ENCODE results near the gene SPECC1L.
A peak's percentile ranks its signal among the peaks of the same experiment; 100 is the strongest.

The SPECC1L gene

DNA sequence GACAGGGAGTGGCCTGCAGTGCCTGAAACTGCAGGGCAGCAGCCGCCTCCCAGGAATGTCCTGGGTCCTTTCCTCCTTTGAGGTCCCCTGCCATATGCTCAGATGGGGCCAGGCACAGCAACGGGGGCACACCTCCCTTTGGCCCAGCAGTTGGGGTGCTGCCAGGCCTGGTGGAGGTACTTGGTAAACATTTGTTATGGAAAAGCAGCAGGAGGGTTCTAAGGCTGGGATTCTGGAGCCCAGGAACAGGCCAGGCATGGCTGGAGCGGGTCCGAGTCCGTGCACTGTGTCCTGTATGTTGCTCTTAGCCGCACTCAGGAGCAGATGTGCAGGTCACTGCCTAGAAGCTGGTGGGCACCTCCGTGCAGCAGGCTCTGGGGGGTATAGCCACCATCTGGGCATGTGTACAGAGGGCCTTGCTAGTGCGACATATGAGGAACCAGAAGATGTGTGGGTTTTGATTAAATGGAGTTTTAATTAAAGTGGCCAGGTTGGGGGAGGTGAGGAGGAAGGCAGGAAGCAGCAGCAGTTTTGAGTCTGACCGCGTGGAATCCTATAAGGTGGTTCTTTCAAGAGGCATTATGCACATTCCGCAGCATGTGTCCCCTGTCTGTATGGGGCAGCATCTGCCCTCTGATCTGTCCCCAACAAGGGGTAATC, 158.2 kb downstream of the SPECC1L start:
- DNase-seq (ENCODE audit: low read depth) = no peak

DNA sequence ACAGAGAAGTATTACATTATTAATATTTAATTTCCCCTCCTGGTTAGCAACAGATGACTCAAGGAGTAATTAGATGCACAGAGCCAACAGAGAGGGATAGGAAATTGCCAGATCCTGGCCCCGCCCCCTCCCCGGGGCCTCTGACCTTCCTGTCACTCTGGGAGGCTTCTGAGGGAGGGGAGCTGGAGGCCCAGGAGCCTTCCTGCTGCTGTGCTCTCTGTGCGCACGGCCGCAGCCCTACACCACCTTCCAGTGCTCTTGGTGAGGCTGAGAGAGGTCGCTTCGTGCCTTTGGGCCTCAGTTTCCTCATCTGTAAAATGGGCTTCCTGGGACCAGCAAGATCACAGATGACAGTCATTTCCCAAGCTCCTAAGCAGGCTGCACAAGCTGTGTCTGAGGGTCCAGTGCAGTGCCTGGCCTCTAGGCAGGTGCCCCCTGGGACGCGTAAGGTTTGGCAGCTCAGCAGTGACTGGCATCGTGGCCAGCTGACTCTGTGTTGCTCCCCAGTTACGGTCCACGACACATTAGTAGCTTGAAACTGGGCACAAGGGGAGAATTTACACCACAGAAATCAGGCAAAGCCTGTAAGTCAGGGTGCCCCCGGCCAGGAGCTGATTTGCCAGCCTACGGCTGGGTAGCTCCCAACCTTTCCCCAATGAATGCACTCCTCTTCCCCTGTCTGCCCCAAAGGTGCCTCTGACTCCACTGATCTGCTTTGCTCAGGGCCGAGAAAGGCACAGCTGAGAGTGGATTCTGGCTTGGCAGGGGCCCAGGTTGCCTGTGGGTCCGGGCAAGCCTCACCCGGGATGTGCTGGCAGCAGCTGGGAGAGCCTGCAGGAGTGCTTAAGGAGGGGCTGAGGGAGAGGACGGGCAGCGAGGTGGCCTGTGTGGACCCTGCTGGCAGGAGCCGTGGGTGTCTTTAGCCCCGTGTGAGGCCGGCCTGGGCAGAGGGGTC, 159.1 kb downstream of the SPECC1L start:
- no peak for DNase-seq (ENCODE audit: low read depth)

DNA sequence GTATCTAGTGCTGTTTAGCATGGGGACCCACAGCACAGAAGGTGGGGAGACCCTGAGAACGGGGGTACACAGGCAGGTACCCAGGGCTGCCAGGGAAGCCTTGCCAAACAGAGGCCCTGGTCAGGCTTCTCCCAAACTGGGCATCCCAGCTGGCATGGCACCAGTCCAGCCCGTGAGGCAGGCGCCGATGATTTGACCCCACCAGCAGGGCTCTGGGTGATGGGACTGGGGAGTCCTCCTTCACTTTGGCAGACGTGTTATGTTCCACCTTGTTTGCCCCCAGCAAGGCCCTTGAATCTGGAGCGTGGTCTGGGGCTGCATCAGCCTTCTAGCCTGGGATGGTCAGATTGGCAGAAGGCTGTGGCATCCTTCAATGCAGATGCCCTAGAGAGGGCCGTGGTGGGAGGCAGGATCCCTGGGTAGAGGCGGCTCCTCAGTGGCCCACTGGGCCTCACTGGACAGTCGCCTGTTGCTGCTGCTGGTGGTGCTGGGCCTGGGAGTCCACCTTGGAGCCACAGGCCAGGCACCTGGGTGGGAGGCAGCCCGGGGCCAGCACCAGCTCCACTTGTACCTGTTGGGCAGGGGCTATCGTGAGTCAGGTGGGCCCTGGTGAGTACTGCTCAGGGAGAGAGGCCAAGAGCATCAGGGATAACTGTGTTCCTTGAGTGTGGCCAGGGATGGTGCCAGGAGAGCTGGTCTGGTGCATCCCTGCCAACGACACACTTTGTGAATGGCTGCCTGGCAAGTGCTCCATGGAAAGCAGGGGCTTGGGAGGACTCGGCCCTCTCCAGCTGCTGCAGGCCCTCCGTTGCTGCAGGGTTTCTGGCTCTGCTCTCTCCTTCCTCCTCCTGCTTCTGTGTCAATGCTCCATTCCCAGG, 160.0 kb downstream of the SPECC1L start:
- no peak for DNase-seq (ENCODE audit: low read depth)

DNA sequence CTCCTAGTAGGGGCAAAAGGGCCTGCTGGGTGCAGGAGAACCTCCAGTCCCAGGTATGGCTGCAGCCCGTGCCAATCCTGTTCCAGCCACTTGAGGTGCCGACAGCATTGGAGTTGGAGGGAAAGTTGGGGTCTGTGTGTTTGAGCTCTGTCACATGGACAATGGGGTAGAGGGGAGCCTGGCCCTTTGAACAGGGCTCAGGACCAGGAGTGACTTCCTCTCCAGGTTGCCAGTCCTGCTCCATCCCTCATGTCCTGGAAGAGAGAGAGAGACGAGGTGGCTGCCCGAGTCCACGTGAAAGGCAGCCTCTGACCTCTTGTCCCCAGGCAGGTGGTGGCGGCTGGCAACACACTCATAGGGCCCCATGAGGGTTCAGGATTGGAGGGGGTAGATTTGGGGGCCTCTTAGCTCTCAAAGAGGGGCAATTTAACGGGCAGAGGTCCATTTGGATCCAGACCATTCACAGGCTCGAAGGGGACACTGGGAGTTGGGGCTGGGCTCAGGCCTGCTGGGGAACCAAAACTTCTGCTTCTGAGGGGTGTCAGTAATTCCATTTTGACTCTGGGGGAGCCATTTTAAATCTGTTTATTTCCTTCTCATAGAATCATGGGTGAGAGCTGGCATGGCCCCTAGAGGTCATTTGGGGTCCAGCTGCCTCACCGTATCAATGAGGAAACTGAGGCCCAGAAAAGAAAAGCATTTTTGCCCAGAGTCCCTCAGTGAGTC, 160.8 kb downstream of the SPECC1L start:
- no peak for DNase-seq (ENCODE audit: low read depth)

DNA sequence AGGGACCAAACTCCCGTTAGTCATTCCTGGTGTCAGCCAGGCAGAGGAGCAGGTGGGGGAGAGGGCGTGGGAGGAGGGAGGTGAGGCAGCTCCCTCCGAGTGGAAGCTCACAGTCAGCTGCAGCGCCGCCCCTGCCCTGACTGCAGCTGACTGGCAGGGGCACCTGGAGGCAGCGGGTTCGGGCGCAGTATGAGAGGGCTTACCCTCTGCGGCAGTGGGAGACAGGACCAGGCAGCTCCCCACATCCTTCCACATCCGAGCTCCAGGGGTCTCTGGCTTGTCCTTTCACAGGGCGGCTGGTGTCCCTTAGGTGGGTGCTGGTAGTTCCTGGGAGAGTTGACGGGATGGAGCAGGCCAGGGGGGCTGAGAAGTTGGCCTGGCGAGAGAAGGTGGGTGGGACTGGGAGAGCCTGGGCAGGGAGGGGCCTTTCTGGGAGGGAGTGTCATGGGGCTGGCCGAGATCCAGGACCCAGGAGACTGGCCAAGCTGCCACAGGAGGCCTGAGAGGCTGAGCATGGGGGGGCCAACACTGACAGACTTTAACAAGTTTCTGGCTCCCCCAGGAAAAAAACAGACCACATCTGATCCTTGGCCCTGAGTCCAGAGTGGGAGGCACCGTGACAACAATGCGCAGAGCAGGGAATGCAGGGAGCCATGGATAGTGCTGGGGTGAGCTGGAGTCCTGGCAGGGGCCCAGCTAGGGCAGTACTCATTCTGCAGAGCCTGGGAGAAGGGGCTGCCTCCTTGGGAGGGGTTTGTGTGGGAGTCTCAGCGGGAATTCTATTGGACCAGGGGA, 161.6 kb downstream of the SPECC1L start:
- DNase-seq (ENCODE audit: low read depth) = no peak

DNA sequence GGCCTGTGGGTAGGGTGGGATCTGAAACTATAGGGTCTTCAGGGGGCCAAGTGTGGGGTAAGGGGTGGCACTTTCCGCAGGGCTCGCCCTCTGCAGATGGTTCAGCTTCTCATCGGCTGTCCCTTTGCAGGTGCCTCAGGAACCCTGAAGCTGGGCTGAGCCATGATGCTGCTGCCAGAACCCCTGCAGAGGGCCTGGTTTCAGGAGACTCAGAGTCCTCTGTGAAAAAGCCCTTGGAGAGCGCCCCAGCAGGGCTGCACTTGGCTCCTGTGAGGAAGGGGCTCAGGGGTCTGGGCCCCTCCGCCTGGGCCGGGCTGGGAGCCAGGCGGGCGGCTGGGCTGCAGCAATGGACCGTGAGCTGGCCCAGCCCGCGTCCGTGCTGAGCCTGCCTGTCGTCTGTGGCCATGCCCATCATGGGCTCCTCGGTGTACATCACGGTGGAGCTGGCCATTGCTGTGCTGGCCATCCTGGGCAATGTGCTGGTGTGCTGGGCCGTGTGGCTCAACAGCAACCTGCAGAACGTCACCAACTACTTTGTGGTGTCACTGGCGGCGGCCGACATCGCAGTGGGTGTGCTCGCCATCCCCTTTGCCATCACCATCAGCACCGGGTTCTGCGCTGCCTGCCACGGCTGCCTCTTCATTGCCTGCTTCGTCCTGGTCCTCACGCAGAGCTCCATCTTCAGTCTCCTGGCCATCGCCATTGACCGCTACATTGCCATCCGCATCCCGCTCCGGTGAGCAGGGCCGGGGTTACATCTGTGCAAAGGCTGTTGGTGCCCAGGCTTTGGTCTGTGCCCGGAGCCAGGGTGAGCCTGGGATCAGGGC, 162.6 kb downstream of the SPECC1L start:
- no peak for DNase-seq (ENCODE audit: low read depth)

DNA sequence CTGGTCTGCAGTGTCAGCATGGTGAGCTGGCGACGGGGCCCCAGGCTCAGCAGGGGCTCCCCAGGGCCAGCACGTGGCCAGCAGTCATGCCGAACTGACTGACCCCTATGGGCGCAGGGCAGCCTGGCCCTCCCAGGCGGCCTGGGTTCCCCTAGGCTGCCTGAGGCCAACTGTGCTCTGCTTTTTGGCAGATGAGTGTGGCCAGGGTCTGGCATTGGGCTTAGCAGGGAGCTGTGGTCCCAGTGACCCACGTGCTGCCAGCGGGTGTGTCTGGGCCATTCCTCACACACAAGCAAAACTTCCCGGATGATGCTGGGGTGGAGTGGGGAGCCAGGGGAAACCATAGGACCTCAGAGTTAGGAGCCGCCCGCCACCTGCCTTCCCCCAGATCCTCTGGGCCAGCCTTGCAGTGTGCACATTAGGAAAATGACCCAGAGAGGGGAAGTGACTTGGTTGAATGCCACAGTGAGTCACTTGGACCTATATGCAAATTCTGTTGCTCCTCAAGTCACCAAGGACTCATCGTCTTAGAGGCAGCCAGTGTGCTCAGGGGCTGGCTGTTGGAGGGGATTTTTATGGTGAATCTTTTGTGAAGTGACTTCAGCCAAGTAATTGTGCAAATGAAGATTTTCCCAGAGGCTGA, 163.3 kb downstream of the SPECC1L start:
- peak; percentile 35 for DNase-seq (ENCODE audit: low read depth)

DNA sequence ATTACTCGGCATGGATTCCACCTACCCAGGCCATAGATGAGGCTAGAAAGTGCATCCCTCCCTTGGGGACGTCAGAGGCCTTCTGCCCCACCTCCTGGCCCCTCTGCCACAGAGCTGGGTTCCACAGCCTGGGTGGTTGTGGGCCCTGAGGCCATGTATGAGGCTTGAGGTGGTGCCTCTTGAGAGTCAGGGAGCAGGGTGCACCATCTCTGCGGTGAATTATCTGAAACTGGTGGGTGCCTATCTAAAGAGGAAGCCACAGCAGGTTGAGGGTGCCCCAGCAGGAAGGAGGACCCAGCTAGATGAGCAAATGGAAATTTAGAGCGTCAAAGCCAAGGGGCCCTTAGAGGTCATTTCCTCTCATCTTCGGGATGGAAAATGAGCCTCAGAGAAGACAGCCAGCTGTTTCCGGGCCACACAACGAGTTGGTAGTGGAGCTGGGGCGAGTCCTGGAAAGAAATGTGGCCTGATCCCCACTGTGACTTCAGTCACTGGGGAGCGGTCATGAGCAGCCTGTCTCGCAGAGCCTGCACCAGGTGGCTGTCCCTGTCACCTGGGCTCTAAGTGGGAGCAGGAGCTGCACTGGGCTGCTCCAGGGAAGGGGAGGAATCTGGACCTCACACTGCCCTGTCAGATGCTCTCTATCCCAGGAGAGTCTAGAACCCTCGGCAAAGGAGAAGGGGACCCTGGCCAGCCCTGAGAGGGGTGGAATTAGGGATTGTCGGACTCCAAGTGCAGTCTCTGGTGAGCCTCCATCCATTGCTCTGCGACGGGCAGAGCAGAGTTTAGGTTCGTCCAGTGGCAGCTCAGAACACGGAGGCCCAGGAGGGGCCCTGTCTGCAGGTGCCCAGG, 164.1 kb downstream of the SPECC1L start:
- DNase-seq (ENCODE audit: low read depth) = peak; percentile 20

DNA sequence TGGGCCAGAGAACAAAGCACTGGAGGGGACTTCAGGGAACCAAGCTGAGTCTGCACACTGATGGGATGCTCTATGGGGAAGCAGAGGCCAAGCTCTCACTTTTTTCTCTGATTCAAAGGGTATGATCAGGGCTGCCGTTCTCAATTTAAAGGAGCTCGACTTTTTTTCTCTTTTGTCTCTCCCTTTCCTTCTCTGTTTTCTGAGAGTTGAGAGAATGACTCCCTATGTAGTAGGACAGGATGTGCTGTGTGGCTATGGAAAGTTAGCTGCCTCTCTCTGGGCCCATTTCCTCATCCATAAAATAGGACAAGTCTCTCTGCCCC, 164.7 kb downstream of the SPECC1L start:
- DNase-seq (ENCODE audit: low read depth) = no peak

DNA sequence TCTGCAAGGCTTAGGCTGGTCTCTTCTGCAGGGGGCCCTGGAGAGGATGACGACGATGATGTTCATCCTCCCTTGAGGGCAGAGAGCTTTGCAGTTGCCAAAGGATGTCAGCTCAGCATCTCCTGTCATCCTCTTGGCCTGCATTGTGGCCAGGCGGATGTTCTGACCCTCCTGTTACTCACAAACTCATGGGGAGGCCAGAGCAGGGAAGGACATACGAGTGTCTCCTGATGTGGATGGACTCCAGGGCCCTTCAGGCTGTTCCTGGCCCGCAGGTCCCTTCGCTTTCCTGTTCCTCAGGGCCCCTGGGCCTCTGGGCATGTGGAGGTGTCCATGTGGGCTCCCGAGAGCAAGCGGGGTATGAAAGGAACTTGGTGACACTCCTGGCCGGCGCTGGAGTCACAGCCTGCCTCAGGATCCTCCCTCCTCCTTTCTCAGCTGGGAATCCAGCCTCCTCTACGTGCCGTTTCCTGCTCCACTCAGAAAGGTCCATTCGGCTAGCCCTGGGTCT, 165.3 kb downstream of the SPECC1L start:
- peak; percentile 59 for DNase-seq (ENCODE audit: low read depth)

DNA sequence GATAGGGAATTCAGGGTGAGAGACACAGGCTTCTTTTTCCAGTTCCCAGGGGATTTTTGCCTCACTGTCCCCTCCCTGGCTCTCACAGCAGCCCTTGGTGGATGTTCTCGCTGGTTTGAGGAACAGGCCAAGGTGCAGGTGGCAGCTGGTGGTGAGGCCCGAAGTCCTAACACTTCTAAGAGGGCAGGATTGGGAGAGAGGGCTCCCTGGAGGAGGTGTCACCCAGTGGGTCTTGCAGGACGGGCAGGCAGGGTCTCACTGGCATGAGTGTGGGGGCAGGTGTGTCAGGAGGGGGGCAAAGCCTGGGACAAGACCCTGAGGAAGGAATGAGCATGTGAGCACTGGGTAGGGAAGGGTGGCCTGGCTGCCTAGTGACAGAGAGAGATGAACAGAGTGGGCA, 165.9 kb downstream of the SPECC1L start:
- DNase-seq (ENCODE audit: low read depth) = no peak

DNA sequence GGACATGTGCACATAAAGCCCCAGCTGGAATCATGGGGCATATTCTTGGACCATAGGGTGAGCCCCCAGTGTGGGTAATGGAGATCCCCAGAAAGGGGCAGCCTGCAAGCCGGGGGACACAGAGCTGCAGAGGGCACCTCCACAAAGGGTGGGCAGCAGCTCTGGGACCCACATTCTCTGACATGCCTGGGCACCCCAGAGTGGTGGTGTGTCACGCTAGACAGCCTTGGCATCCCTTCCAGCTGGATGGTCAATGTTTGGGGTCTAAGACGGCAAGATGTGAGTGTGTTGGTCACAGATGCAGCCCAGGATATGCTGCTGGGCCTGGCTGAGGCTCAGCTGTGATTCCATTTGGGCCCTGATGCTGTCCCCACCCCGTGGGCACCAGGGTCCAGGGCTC, 166.5 kb downstream of the SPECC1L start:
- DNase-seq (ENCODE audit: low read depth) = no peak

DNA sequence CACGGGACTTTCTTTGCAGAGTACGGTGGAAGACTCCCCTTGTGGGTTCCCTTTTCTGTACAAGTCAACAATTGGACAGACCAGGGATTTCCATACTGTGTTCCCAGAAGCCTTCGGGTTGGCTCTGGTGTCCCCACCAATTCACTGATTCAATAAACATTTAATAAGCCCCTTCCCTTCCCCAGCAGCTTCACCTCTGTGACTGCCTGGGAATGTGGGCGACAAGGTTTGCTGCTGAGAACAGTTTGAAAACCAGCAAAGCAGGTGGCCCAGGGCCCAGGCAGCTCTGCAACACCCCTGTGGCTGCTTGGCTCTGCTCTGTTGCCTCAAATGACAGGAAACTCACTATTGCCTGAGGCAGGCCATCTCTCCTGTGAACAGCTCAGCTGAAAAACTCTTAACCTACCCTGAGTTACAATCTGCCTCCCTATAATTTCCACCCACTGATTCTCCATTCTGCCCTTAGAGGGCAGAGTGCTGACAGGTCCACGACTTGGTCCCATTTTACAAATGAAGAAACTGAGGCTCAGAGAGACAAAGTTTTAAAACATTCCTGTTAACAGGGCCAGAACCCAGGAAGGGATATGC, 167.2 kb downstream of the SPECC1L start:
- no peak for DNase-seq (ENCODE audit: low read depth)

DNA sequence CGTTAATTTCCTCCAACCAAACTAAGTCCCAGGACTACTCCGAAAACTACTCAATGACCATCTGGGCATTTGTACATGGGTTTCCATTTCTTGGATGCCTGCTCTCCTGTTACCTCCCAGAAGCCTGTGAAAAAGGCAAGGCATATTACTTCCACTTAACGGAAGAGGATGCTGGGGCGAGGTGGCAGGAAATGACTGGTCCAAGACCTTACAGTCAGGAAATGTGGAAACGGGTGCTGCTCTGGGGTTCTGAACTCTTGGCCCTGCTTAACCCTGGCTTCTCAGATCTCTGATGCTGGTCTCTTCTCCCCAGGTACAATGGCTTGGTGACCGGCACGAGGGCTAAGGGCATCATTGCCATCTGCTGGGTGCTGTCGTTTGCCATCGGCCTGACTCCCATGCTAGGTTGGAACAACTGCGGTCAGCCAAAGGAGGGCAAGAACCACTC, 169.7 kb downstream of the SPECC1L start:
- DNase-seq (ENCODE audit: low read depth) = no peak

DNA sequence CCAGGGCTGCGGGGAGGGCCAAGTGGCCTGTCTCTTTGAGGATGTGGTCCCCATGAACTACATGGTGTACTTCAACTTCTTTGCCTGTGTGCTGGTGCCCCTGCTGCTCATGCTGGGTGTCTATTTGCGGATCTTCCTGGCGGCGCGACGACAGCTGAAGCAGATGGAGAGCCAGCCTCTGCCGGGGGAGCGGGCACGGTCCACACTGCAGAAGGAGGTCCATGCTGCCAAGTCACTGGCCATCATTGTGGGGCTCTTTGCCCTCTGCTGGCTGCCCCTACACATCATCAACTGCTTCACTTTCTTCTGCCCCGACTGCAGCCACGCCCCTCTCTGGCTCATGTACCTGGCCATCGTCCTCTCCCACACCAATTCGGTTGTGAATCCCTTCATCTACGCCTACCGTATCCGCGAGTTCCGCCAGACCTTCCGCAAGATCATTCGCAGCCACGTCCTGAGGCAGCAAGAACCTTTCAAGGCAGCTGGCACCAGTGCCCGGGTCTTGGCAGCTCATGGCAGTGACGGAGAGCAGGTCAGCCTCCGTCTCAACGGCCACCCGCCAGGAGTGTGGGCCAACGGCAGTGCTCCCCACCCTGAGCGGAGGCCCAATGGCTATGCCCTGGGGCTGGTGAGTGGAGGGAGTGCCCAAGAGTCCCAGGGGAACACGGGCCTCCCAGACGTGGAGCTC, 170.2 kb downstream of the SPECC1L start:
- DNase-seq (ENCODE audit: low read depth) = no peak

DNA sequence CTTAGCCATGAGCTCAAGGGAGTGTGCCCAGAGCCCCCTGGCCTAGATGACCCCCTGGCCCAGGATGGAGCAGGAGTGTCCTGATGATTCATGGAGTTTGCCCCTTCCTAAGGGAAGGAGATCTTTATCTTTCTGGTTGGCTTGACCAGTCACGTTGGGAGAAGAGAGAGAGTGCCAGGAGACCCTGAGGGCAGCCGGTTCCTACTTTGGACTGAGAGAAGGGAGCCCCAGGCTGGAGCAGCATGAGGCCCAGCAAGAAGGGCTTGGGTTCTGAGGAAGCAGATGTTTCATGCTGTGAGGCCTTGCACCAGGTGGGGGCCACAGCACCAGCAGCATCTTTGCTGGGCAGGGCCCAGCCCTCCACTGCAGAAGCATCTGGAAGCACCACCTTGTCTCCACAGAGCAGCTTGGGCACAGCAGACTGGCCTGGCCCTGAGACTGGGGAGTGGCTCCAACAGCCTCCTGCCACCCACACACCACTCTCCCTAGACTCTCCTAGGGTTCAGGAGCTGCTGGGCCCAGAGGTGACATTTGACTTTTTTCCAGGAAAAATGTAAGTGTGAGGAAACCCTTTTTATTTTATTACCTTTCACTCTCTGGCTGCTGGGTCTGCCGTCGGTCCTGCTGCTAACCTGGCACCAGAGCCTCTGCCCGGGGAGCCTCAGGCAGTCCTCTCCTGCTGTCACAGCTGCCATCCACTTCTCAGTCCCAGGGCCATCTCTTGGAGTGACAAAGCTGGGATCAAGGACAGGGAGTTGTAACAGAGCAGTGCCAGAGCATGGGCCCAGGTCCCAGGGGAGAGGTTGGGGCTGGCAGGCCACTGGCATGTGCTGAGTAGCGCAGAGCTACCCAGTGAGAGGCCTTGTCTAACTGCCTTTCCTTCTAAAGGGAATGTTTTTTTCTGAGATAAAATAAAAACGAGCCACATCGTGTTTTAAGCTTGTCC, 171.0 kb downstream of the SPECC1L start:
- no peak for DNase-seq (ENCODE audit: low read depth)
